Activated gamma-delta T cell (primary cell): ENCODE measurements around the gene SYT11.
"Not testable (repeated sequence)": the region's sequence is repeated elsewhere in the genome, so short reads cannot be mapped to it uniquely, and the experiment has no call there.

Experiments
- DNase-seq: peaks from one replicate; lab custom pipeline; 2025; lab: John Stamatoyannopoulos, UW

Gene SYT11

DNA sequence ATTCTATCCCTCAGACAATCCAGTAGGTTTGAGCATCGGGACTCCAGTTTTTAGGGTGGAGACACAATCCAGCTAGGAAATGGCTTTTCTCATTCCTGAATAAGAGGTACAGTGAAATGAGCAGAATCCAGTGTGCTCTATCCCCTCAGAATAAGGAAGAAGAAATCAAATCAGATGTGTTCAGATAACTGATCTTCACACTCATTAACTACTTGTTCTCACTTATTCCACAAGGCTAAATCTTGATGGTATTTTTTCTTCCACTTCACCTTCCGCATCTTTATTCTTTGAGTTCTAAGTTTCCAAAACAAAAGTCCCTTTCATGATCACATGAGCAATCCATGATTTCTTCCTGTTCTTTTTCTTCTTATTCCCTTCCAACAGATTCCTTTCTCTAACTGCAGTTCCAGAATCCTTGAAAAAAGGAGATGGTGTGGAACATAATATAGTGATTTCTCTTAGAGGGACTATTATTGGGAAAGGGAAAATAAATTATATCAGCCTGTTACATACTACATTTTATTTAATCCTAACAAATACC, 1.7 kb downstream of the SYT11 start:
- DNase-seq, result no peak

DNA sequence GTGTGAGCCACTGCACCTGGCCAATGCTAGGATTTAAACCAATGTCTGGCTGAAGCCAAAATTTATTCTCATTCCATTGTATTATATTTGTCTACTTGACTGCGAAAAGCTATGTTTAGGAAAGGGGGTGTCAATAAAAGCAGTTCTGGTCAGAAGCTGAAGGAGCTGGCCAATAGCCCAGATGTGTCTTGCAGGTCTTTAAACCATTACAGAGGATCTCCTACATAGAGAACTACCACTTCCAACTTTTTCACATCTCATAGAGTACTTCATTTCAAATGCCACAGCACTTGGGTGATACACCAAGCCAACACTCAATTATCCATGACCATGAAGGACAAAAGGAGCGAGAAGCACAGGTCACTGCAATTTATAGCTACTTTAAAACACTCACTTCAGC, 2.5 kb downstream of the SYT11 start:
- DNase-seq, result no peak

DNA sequence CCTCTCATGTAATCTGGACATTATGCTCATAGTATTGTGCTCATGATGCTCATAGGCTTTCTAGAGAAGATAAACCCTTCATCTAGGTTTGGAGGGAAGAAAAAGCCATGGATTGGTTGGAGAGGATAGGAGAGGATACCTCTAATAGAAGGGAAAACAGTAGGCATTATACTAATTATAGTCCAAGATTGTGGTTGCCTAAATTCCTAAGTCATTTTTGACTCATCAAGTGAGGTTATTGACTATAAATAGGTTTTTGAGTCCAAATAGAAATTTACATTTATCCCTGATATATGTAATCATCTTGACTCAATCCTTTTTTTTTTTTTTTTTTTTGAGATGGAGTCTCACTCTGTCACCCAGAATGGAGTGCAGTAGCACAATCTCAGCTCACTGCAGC, 5.0 kb downstream of the SYT11 start:
- no peak for DNase-seq

DNA sequence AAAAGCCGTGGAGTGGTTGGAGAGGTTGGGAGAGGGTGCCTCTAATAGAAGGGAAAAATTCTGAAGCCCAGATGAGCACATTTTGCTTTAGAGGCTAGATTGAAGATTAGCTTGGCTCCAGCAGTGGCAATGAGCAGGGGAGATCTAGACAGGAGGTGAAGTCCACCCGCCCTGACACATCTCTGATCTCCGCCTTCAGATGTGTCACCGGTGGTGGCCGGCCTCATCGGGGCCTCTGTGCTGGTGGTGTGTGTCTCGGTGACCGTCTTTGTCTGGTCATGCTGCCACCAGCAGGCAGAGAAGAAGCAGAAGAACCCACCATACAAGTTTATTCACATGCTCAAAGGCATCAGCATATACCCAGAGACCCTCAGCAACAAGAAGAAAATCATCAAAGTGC, 8.4 kb downstream of the SYT11 start:
- DNase-seq, result no peak

DNA sequence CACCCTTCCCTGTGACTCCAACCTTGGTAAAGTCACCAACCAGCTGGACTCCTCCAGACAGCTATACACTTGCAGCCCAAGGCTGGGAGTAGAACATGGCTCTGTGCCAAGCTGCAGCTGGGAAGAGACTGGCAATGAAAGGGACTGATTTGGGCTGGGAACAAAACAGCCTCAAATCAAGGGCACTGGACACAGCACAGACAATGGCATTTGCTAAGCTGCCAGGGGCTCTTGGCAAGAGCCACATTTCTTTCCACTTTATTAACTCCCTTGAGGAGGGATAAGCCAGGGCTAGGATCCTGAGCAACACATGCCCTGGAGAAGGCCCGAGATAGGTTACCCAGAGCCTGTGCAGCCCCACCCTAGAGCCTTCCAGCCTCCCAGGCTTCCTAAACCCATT, 12.0 kb downstream of the SYT11 start:
- no peak for DNase-seq

DNA sequence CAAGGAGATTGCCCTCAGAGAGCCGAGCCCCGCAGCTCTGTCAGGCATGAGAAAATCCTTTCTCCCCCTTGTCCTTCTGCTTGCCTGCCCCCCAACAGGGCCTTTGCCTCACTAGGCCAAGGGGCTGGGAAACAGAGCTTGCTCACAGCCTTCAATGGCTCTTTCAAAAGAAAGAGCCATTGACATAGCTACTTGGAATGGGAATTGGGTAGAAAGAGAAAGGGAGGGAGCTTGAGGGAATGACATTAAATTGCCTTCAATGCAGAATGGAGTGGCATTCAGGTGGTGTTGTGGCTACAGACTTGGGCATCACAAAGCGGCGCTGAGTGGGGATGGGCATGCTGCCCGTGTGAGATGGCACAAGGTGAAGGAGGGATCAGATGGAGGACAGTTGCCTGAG, 13.2 kb downstream of the SYT11 start:
- DNase-seq, result no peak

DNA sequence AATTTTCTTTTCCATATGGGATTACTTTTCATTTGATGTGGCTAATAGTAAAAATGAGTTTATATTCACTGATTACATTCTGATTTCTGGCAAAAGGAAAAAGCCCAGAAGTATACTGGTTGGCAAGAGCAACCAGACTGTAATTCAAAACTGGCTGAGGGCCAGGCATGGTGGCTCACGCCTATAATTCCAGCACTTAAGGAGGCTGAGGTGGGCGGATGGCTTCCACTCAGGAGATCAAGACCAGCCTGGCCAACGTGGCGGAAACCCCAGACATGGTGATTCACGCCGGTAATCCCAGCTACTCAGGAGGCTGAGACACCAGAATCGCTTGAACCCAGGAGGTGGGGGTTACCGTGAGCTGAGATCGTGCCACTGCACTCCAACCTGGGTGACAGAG, 14.5 kb downstream of the SYT11 start:
- DNase-seq, result no peak

DNA sequence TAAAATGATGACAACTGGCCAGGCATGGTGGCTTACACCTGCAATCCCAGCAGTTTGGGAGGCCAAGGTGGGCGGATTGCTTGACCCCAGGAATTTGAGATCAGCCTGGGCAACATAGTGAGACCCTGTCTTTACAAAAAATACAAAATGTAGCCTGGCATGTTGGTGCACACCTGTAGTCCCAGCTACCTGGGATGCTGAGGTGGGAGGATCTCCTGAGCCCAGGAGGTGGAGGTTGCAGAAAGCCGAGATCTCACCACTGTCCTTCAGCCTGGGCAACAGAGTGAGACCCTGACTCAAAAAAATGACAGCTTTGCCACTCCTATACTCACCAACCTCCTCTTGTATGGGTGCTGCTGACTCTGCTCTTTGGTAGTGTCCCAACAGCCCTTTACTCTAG, 18.6 kb downstream of the SYT11 start:
- no peak for DNase-seq

DNA sequence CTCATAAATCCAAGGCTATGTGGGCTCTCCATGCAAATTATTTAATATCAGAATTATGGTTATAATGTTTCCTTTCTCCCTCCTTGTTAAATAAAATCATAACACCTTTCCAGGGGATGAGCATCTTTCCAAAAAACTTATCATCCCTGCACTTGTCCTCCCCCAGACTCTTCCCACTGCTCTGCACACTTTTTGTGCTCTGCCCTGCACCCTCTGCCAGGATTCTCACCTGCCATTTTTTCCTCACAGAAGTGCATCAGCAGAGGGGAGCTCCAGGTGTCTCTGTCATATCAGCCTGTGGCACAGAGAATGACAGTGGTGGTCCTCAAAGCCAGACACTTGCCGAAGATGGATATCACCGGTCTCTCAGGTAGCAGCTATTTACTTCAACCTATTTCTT, 20.9 kb downstream of the SYT11 start:
- no peak for DNase-seq

DNA sequence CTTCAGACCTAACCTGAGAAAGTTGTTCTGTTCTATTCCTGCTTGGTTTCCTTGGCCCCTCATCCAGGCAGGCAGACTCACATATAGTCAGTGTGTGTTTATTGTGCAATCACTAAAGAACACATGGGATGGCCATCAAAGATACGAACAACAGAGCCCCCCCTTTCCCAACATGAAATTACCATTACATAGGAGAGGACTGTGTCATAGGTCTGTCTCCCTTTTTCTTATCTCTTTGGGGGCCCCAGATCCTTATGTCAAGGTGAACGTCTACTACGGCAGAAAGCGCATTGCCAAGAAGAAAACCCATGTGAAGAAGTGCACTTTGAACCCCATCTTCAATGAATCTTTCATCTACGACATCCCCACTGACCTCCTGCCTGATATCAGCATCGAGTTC, 21.6 kb downstream of the SYT11 start:
- DNase-seq, result no peak

DNA sequence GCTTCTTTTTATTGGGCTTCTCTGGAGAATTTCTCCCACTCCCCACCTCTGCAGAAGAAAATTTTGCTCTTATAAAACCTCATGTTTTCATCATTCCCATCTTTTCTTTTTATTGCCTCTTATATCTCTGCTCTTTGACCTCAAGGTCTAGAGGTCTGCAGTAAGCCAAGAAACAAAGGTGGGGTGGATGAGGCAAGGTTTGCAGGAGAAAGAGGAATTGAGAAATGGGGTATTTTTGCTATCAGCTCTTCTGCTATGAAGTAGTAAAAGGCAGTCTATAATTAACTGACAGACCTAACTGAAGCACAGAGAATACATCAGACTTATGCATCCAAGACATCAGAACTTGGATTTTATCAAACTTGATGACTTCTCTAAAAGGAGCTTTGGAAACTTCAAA, 22.9 kb downstream of the SYT11 start:
- no peak for DNase-seq

DNA sequence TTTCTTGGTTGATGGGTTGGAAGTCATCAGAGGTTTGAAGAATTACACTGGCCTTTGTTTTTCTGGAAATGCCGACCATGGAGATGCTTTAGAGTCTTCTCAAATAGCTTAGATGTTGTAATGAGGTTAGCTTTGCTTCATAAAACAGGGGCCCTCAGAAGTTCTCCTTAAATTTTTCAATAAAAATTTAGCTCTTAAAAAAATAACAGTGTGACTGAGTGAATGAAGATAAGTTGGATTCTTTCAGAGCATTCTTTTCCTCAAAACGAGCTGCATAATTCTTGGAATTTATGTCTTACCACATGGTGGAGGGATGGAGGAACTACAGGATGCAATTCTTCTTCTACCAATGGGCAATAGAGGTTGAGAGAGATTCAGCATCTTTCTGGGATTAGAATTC, 23.4 kb downstream of the SYT11 start:
- DNase-seq, result no peak

DNA sequence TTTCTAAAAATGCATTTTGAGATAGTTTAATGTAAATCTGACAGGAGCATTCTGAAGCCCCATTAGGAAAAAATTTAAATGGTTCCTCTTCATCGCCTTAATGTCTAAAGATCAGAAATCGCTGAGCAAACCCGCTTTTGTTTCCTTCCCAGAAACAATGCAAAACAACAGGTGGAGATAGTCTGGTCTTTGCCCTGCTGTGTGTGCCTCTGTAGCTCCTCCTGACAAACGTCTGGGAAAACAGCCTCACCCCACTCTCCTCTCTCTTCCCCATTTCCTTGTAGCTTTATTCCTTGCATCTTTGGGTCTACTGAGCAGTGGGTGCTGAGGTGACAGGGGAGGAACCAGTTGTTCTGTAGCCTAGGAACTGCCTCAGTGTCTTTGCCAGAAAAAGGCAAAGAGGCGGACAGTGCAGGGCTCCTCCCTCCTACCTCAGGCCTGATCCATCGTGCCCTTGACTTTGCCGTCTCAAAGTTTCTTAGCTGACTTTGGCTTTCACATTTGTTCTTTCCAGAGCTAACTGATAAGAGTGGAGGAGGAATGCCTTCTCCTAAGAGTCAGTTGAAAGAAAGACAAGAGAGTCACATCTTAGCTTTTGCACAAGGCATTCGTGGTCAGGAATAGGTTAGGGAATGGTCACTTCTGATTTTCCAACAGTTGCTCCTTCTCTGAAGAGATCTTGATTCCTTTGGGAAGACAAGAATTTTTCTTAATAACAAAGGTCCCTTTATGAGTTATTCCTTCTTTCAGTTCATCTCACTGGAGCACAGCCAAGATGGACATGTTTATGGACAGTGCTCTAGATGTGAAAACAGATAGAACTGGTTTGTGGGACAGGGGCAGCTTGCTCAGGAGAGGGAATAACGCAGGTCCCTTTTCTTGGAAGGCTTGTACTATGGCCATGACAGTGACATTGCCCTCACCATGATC, 24.9 kb downstream of the SYT11 start:
- no peak for DNase-seq

DNA sequence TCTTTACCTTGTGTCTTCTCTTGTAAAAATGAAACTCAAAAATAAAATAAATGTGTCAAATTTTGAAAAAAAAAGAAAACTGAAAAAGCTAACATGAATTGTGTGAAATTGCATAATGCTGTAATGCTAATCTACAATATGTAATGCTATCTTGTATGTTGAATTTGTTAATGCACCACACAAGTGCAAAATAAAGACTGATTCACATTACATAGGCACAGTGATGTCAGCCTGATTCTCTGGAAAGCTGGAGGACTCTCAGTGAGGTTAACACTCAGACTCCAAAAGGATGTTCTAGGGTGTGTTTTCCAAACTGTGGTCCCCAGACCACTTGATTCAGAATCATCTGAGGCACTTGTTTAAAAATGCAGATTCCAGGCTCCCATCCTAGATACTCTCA, 25.6 kb downstream of the SYT11 start:
- no peak for DNase-seq

DNA sequence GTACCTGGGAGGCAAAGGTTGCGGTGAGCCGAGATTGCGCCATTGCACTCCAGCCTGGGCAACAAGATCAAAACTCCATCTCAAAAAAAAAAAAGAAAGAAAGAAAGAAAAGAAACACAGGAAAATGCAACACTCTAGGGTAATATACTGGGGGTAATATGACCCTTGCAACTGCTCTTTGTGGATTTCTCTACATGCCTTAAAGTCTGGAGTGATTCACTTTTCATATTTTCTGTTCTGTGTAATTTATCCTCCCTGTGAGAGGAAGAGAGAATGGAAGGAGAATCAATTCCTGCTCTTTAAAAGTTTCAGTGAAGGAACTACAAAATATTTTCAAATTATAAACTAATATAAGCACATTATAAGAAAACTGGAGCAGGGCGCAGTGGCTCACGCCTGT, 29.1 kb downstream of the SYT11 start:
- DNase-seq, result no peak

DNA sequence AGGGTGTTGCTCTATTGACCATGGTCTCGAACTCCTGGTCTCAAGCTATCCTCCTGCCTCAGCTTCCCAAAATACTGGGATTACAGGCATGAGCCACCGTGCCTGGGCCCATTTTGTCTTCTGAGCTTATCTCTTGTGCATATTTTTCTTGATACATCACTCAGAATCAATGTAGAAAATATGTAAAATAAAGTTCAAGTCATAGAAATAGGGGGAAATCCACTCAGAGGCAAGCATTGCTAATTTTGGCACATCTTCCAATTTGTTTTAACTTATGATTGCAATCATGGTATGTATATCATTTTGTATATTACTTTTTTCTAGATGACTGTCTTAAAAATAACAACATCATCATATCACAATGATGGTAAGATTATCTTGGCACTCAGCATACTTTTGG, 30.2 kb downstream of the SYT11 start:
- no peak for DNase-seq

DNA sequence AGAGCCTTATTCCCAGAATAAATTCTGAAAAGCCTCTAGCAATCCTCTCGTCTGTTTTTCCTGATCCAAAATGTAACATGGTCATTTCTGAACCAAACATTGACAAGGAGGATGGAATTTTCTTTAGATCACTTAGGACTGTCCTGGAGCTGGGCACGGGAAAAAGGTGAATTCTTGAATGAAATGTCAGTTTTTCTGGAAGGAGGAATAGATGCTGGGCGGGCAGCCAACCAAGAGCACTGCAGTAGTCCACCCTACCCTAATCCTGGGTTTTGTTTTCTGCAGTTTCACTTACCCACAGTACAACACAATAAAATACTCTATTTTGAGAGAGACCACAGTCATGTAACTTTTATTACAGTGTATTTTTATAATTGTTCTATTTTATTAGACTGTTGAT, 30.9 kb downstream of the SYT11 start:
- DNase-seq, result no peak

DNA sequence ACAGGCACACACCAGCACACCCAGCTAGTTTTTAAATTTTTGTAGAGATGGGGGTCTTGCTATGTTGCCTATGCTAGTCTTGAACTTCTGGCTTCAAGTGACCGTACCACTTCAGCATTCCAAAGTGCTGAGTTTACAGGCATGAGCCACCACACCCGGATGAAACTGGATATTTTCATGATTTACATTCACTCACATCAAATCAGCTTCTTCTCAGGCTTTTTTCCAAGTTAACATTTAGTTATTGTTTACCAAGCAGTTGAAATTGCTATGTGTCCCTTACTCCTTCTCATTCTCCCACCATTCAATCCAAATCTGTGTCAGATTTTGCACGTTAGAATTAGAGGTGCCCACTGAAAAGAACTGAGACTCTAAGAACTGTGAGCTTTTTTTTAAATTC, 33.4 kb downstream of the SYT11 start:
- DNase-seq, result no peak

DNA sequence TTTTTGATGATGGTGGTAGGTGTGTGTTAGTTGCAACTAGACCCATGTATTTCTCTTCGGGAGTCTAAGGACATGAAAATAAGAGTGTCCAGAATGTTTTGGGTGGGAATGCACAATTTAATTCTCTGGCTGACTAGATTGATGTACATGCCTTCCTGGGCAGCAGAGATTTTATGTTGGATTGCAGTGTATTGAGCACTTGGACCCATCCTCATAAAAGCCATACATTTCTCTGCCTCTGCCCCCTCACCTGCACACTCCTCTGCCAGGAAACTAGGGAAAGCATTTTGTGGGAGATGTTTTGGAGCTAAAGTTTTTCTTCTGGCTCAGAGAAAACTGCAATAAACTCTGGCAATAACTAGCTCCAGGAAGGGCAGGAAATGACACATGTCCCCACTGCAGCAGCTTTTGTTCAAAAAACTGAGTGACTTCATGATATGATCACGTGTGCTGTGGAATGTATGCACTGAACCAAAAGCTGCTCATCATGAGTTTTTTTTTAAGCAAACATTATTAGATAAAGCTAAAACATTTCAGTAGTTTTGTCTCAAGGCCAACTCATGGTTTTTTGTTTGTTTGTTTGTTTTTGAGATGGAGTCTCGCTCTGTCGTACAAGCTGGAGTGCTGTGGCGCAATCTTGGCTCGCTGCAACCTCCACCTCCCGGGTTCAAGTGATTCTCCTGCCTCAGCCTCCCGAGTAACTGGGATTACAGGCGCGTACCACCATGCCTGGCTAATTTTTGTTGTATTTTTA, 34.2 kb downstream of the SYT11 start:
- DNase-seq, result no peak

DNA sequence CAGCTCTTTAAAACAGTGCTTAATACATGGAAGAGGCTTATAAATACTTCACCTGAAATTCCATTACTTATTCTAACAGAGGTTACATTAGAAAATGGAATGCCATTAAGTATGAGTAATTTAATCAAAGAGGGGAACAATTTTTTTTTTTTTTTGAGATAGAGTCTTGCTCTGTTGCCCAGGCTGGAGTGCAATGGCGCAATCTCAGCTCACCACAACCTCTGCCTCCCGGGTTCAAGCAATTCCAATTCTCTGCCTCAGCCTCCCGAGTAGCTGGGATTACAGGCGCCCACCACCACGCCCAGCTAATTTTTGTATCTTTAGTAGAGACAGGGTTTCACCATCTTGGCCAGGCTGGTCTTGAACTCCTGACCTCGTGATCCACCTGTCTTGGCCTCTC, 36.2 kb downstream of the SYT11 start:
- not testable (repeated sequence) for DNase-seq

DNA sequence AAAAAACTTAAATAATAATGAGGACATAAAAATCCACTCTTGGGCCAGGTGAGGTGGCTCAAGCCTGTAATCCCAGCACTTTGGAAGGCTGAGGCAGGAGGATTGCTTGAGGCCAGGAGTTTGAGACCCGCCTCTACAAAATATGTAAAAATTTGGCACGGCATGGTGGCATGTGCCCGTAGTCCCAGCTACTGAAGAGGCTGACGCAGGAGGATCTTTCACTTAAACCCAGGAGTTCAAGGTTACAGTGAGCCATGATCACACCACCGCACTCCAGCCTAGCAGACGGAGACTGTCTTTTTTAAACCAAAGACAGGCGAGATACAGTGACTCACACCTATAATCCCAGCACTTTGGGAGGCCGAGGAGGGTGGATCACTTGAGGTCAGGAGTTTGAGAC, 37.1 kb downstream of the SYT11 start:
- DNase-seq, result not testable (repeated sequence)

DNA sequence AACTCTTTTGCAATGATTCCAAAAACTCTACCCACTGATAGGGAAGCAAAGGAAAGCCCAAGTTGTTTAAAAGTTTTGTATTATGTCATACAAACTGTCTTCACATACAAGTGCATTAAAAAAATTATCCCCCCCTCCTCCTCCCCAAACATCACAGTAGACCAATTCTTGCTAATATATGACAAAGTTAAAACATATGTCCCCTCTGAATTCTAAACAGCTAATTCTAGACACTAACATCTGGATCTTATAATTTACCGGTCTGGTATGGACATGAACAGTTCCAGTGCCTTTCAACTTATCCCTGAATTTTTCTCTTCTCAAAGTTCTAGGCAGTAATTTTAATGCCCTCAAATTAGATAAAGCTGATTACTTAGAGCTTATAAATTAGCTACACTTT, 38.4 kb downstream of the SYT11 start:
- no peak for DNase-seq

DNA sequence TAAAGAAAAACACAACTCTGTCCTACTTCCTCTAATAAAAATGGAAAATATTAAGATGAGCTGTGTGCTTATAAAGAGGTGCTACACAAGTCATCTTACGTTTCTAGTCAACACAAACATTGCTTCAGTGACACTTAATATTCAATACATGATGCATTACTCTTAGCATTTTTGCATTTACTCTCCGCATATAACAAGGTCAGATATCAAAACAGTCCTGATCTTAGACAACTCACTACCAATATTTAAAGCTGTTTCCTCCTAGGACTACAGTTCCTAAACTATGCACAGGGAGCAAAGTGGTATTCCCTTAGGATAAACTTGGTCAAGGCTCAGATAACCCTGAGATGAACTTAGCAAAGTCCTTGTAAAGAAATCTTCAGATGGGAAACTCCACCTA, 39.5 kb downstream of the SYT11 start:
- no peak for DNase-seq
